Endothelial cell of umbilical vein (primary cell): ENCODE data around the gene KIF3A. TPM values are rescaled to one million over a fixed set of nuclear protein-coding genes. Genes with fewer than 3 reads are reported as not detected.

ENCODE experiments used
- BruUV-seq: library from RNA; stranded (reverse); fragments of 400-500 nt; replicated peaks from 2 replicates; lab custom pipeline; 2021; lab: Mats Ljungman, UMichigan
- CTCF ChIA-PET: fragments of 300-600, 350-600 bp; sonication (Branson Sonifier 250); formaldehyde crosslinking; loops from one replicate; lab custom pipeline; 2021; ENCODE audit warnings: antibody characterized with exemption, inconsistent platforms; lab: Charles Lee
- POLR2A ChIA-PET: fragments of 300-600, 350-600 bp; sonication (Branson Sonifier 250); formaldehyde crosslinking; loops from one replicate; lab custom pipeline; 2021; ENCODE audit warnings: antibody characterized with exemption, inconsistent platforms; lab: Charles Lee
- DNase-seq: peaks from one replicate; pipeline ENCODE4 v3.0.0-alpha.2; 2011; ENCODE audit warnings: low read depth, low spot score
- FAIRE-seq: peaks from 2 replicates; lab custom pipeline; 2011; peaks lifted over from hg19 to GRCh38; lab: Jason Lieb, UNC
- H2AFZ ChIP-seq: 2 replicates; pipeline ENCODE4 v1.6.0; 2012; ENCODE audit warnings: low read depth, low read length, control low read depth, inconsistent platforms
- H3K27ac ChIP-seq: 2 replicates; pipeline ENCODE4 v1.5.1; 2011; ENCODE audit warnings: low read depth, mild to moderate bottlenecking, control low read depth, low read length, moderate library complexity; ENCODE audit not compliant: insufficient read depth
- H3K27me3 ChIP-seq, 2 experiments: 2 replicates each; pipeline versions ENCODE4 v1.6.0 to v1.6.1; 2011; ENCODE audit warnings: low read length in 2 of 2, mixed read lengths in 1 of 2; ENCODE audit not compliant: control insufficient read depth in 2 of 2, insufficient read depth in 2 of 2
- H3K36me3 ChIP-seq, 2 experiments: 2 replicates in 1 of 2; 3 replicates in 1 of 2; pipeline ENCODE4 v1.5.1; 2011; ENCODE audit warnings: low read length in 2 of 2, mild to moderate bottlenecking in 1 of 2, moderate library complexity in 1 of 2; ENCODE audit not compliant: control insufficient read depth in 2 of 2, insufficient read depth in 2 of 2; ENCODE audit errors: extremely low read depth in 1 of 2
- H3K4me1 ChIP-seq: 3 replicates; pipeline ENCODE4 v1.5.1; 2011; ENCODE audit warnings: mild to moderate bottlenecking, low read length; ENCODE audit not compliant: control insufficient read depth, insufficient read depth; ENCODE audit errors: extremely low read depth
- H3K4me2 ChIP-seq: 2 replicates; pipeline ENCODE4 v1.6.1; 2011; ENCODE audit warnings: low read length, control low read depth, mixed read lengths; ENCODE audit not compliant: insufficient read depth
- H3K4me3 ChIP-seq, 3 experiments: fragments of 200-600 bp in 1 of 3; sonication (generic), shearing (Covaris generic) in 1 of 3; replicated peaks in 1 of 3; 2 replicates each; pipeline ENCODE4 v1.5.1; 2011 to 2016; ENCODE audit warnings: control low read depth in 3 of 3, low read length in 3 of 3, mild to moderate bottlenecking in 2 of 3, inconsistent platforms in 1 of 3, low read depth in 1 of 3, moderate library complexity in 1 of 3; ENCODE audit not compliant: insufficient read depth in 1 of 3
- H3K79me2 ChIP-seq: 2 replicates; pipeline ENCODE4 v1.6.0; 2012; ENCODE audit warnings: low read length, inconsistent platforms; ENCODE audit not compliant: control insufficient read depth, insufficient read depth
- H3K9ac ChIP-seq: replicated peaks from 2 replicates; pipeline ENCODE3; 2011; ENCODE audit warnings: low read length, control low read depth; ENCODE audit not compliant: insufficient read depth; ENCODE audit errors: extremely low read depth
- H3K9me1 ChIP-seq: replicated peaks from 3 replicates; pipeline ENCODE4 v1.6.0; 2011; ENCODE audit warnings: mild to moderate bottlenecking, low read length; ENCODE audit not compliant: control insufficient read depth, insufficient read depth; ENCODE audit errors: extremely low read depth
- H3K9me3 ChIP-seq: replicated peaks from 2 replicates; pipeline ENCODE4 v1.5.1; 2012; ENCODE audit warnings: low read length, inconsistent platforms; ENCODE audit not compliant: control insufficient read depth, insufficient read depth
- H4K20me1 ChIP-seq: replicated peaks from 2 replicates; pipeline ENCODE3; 2011; ENCODE audit warnings: mild to moderate bottlenecking, low read length; ENCODE audit not compliant: control insufficient read depth, insufficient read depth; ENCODE audit errors: extremely low read depth
- EZH2 ChIP-seq: IDR thresholded peaks from 2 replicates; pipeline ENCODE4 v1.6.1; 2012; ENCODE audit warnings: borderline replicate concordance, low read depth, mild to moderate bottlenecking, moderate library complexity, low read length, inconsistent platforms; ENCODE audit not compliant: severe bottlenecking
- FOS ChIP-seq: IDR thresholded peaks from 2 replicates; pipeline ENCODE4 v1.6.1; 2011; ENCODE audit warnings: mild to moderate bottlenecking, low read length, moderate library complexity, borderline replicate concordance; ENCODE audit not compliant: insufficient read depth
- GATA2 ChIP-seq: IDR thresholded peaks from 2 replicates; pipeline ENCODE4 v1.7.0; 2011; ENCODE audit warnings: low read depth, mild to moderate bottlenecking, moderate library complexity, mixed read lengths, low read length; ENCODE audit not compliant: insufficient read length, insufficient read depth
- JUN ChIP-seq: IDR thresholded peaks from 2 replicates; pipeline ENCODE4 v1.6.1; 2011; ENCODE audit warnings: borderline replicate concordance, low read depth; ENCODE audit not compliant: insufficient read length, insufficient read depth
- MAX ChIP-seq: IDR thresholded peaks from 2 replicates; pipeline ENCODE4 v1.6.1; 2011; ENCODE audit not compliant: insufficient read depth, insufficient read length
- MYC ChIP-seq: IDR thresholded peaks from one replicate; pipeline ENCODE4 v1.6.1; 2011; ENCODE audit warnings: mild to moderate bottlenecking, low read depth, low read length
- POLR2A ChIP-seq: IDR thresholded peaks from 2 replicates; pipeline ENCODE4 v1.6.1; 2012; ENCODE audit warnings: low read depth, mild to moderate bottlenecking, control low read depth, low read length
- POLR2AphosphoS5 ChIP-seq: IDR thresholded peaks from 2 replicates; pipeline ENCODE4 v1.6.1; 2012; ENCODE audit warnings: low read depth, mild to moderate bottlenecking, control low read depth, low read length, moderate library complexity; ENCODE audit not compliant: insufficient read depth
- dilution Hi-C: fragments of 300-500 bp; cut with MboI; formaldehyde crosslinking; loops from one replicate; pipeline ENCODE4 v1.15.0; 2019; ENCODE audit warnings: low sequenced_read_pairs; ENCODE audit not compliant: extremely low pct_ligation_motif_present
- intact Hi-C: fragments of 100-400 bp; cut with micrococcal nuclease; formaldehyde crosslinking; loops from one replicate; pipeline ENCODE4 v1.10.0; 2022
- polyA plus RNA-seq, 4 experiments: library from polyadenylated mRNA; depleted of rRNA in 3 of 4; stranded (reverse) in 3 of 4; unstranded in 1 of 4; fragments of >200 nt; gene quantifications; 2 replicates each; pipeline versions ENCODE4 v1.2.1 to v1.2.3, GENCODE V29; 2011 to 2012; ENCODE audit warnings: missing spikeins in 1 of 4
- total RNA-seq: library from RNA; stranded (reverse); gene quantifications from 2 replicates; pipeline ENCODE4 v1.2.3, GENCODE V29; 2021
- TF ChIP-seq, protein P1 (sequence below), 2 donors: IDR thresholded peaks; 1 replicate in 1 of 2; 2 replicates in 1 of 2; pipeline ENCODE4 v1.5.1; 2011; ENCODE audit warnings: low read length in 2 of 2, mild to moderate bottlenecking in 2 of 2, moderate library complexity in 2 of 2, control low read depth in 1 of 2, inconsistent platforms in 1 of 2, low read depth in 1 of 2; ENCODE audit not compliant: insufficient read depth in 1 of 2; ENCODE audit errors: extremely low read depth in 1 of 2

Gene KIF3A
- total and polyA plus RNA-seq, 2 donors (not counting 3 experiments of a cell fraction or from before 2014, with no cell fraction given): 3.3 to 11.2 TPM

- Histone ChIP-seq H3K4me3 (no peak overlapping the region), H4K20me1 (no peaks in the 10 kb centered on the region), H3K79me2 (no peaks in the 10 kb centered on the region), H3K9me3 (no peaks in the 10 kb centered on the region), H3K9me1 (no peaks in the 10 kb centered on the region), H3K36me3 (no peaks in the 10 kb centered on the region), H3K4me2 (no peak overlapping the region), H3K4me1 (peaks cover 13% of the 10 kb centered on the region), H3K27me3 (no peaks in the 10 kb centered on the region), H2AFZ (no peak overlapping the region), H3K9ac (no peak overlapping the region), H3K27ac (no peak overlapping the region)
- FAIRE-seq: no peak
- dilution Hi-C loops: no loop called here
- POLR2A ChIA-PET: no interaction called here
- no peak for DNase-seq
- intact Hi-C loops: no loop called here
- no peak for TF ChIP-seq FOS
- TF ChIP-seq MAX: no peak
- TF ChIP-seq GATA2: no peak
- no peak for TF ChIP-seq POLR2A
- no peak for TF ChIP-seq EZH2
- TF ChIP-seq JUN: no peak
- no peak for TF ChIP-seq MYC
- TF ChIP-seq, protein P1, sequence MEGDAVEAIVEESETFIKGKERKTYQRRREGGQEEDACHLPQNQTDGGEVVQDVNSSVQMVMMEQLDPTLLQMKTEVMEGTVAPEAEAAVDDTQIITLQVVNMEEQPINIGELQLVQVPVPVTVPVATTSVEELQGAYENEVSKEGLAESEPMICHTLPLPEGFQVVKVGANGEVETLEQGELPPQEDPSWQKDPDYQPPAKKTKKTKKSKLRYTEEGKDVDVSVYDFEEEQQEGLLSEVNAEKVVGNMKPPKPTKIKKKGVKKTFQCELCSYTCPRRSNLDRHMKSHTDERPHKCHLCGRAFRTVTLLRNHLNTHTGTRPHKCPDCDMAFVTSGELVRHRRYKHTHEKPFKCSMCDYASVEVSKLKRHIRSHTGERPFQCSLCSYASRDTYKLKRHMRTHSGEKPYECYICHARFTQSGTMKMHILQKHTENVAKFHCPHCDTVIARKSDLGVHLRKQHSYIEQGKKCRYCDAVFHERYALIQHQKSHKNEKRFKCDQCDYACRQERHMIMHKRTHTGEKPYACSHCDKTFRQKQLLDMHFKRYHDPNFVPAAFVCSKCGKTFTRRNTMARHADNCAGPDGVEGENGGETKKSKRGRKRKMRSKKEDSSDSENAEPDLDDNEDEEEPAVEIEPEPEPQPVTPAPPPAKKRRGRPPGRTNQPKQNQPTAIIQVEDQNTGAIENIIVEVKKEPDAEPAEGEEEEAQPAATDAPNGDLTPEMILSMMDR (IDR thresholded peaks at IDR 0.05; ENCODE audit: extremely low read depth in 1 of 2, insufficient read depth in 1 of 2, low read depth in 1 of 2, low read length in 2 of 2): no peak
- no peak for TF ChIP-seq POLR2AphosphoS5
- no TSS peak for BruUV-seq
- CTCF ChIA-PET: interaction anchor here (1.0 kb wide), 1 partner anchor 48 kb away, joined by 3 read pairs; no protein-coding TSS in a partner anchor
Observed at GRCh38 chr5:132678735-132679134, 58.6 kb downstream of the KIF3A start.
